T-helper 9 cell (primary cell): ENCODE measurements around the gene PLEKHN1.

Experiments
- DNase-seq: peaks from one replicate; pipeline ENCODE4 v3.0.0-alpha.2; 2020
- total RNA-seq, 2 donors: gene quantifications; one replicate each; lab custom pipeline; 2026; lab: John Stamatoyannopoulos, UW

PLEKHN1 gene
- 2.9 to 6.9 reads per million in 2 donors for total RNA-seq

- no peak for DNase-seq
Observed at GRCh38 chr1:966135-966703, at the start of gene PLEKHN1. TSS of gene PLEKHN1 (plus strand) at chr1:966482. CDS start at chr1:966532, 50 bp downstream.

GRCh38 chr1:917076-917459 lies 49.2 kb upstream of the PLEKHN1 start:
- no peak for DNase-seq

- DNase-seq = no peak
Observed at GRCh38 chr1:917466-918091, 48.7 kb upstream of the PLEKHN1 start.

GRCh38 chr1:918353-918752 lies 47.9 kb upstream of the PLEKHN1 start:
- DNase-seq = no peak

GRCh38 chr1:918843-919242 lies 47.4 kb upstream of the PLEKHN1 start:
- DNase-seq = no peak

GRCh38 chr1:919271-919872 lies 46.9 kb upstream of the PLEKHN1 start:
- DNase-seq = no peak

GRCh38 chr1:920010-920409 lies 46.3 kb upstream of the PLEKHN1 start:
- DNase-seq = no peak

GRCh38 chr1:920521-920920 lies 45.8 kb upstream of the PLEKHN1 start:
- no peak for DNase-seq

GRCh38 chr1:921011-921837 lies 45.1 kb upstream of the PLEKHN1 start:
- DNase-seq = peak; percentile 42

GRCh38 chr1:923131-923990 lies 42.9 kb upstream of the PLEKHN1 start, which contains the start of gene SAMD11:
TSS of gene SAMD11 (plus strand) at chr1:923923. CDS start at chr1:924432, 509 bp downstream.
- peak; percentile 63 for DNase-seq

GRCh38 chr1:923991-924655 lies 42.2 kb upstream of the PLEKHN1 start:
- DNase-seq = no peak

- no peak for DNase-seq
Observed at GRCh38 chr1:924656-925560, 41.4 kb upstream of the PLEKHN1 start.

- DNase-seq = no peak
Observed at GRCh38 chr1:925561-926421, 40.5 kb upstream of the PLEKHN1 start.

GRCh38 chr1:927234-927633 lies 39.0 kb upstream of the PLEKHN1 start:
- DNase-seq = no peak

GRCh38 chr1:927748-928147 lies 38.5 kb upstream of the PLEKHN1 start:
- no peak for DNase-seq

- no peak for DNase-seq
Observed at GRCh38 chr1:928825-929661, 37.2 kb upstream of the PLEKHN1 start.

- DNase-seq = no peak
Observed at GRCh38 chr1:929712-930632, 36.3 kb upstream of the PLEKHN1 start.
